WI38 (cell line): Measurements from ENCODE around the gene RTN4IP1.

Experiments used
- H3K4me3 ChIP-seq: 2 replicates; pipeline ENCODE4 v1.5.1; 2011; ENCODE audit warnings: low read depth, mild to moderate bottlenecking, control low read depth, low read length
- TF ChIP-seq, protein P1 (sequence below): IDR thresholded peaks from 2 replicates; pipeline ENCODE4 v1.5.1; 2012; ENCODE audit warnings: low read depth, mild to moderate bottlenecking, control low read depth, low read length

Gene RTN4IP1

DNA sequence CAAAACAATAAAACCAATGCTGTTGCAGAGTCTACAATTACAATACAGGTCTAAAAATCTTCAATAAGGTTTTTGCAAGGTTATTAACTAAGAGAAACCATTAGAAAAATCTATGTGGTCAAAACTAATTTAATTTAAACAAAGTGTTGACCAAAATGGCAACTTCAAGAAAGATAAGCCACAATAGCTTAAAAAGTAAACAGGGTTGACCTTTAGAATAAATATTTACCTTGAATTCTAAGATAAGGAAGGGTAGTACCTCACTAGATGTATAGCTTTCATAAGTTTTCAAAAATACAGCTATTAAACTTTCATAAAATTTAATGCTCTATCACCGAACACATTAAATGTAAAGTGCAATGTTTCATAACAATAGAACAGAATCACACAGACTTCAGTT, 11.4 kb downstream of the RTN4IP1 start:
- TF ChIP-seq, protein P1, sequence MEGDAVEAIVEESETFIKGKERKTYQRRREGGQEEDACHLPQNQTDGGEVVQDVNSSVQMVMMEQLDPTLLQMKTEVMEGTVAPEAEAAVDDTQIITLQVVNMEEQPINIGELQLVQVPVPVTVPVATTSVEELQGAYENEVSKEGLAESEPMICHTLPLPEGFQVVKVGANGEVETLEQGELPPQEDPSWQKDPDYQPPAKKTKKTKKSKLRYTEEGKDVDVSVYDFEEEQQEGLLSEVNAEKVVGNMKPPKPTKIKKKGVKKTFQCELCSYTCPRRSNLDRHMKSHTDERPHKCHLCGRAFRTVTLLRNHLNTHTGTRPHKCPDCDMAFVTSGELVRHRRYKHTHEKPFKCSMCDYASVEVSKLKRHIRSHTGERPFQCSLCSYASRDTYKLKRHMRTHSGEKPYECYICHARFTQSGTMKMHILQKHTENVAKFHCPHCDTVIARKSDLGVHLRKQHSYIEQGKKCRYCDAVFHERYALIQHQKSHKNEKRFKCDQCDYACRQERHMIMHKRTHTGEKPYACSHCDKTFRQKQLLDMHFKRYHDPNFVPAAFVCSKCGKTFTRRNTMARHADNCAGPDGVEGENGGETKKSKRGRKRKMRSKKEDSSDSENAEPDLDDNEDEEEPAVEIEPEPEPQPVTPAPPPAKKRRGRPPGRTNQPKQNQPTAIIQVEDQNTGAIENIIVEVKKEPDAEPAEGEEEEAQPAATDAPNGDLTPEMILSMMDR, result no peak
- no peak overlapping the region for H3K4me3 ChIP-seq

DNA sequence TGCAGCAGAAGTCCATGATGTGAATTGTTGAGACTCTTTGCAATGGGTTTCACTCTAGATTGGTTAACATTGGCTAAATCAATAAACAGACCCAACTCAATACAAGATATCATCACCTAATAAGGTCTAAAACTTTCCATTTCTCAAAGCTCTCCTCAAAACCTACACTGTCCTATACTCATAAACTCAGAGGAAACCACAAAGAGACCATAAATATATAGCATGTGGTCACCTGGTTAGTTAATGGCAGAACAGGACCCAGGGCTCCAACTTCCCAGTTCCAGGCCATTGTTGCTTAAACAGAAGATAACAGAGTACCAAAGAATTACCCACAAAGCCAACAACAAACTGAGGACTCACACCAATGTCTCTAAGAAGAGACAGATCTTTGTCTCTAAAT, 12.0 kb downstream of the RTN4IP1 start:
- no peak overlapping the region for H3K4me3 ChIP-seq
- TF ChIP-seq, protein P1, result no peak

- H3K4me3 ChIP-seq, result no peak overlapping the region
- TF ChIP-seq, protein P1, result no peak
These were observed 14.6 kb downstream of the RTN4IP1 start for GRCh38 chr6:106614592-106615257.

- TF ChIP-seq, protein P1, result no peak
- H3K4me3 ChIP-seq, result no peak overlapping the region
These were observed 15.1 kb downstream of the RTN4IP1 start for GRCh38 chr6:106614166-106614565.

DNA sequence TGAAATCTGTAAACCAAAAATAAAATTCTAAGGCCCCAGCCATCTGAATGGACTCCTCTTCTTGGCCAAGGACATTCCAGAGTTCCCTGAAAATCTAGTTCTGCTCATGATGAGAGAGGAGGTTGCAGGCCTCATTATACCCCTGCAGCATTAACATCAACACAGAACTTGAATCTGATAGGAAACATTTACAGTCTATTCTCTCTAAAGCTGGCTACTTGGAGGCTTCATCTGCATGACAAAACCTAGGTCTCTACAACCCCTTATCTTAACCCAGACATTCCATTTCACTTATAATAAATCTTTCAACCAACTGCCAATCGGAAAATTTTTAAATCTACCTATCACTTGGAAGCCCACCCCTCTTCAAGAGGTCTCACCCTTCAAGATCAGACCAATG, 15.7 kb downstream of the RTN4IP1 start:
- TF ChIP-seq, protein P1, result no peak
- no peak overlapping the region for H3K4me3 ChIP-seq

DNA sequence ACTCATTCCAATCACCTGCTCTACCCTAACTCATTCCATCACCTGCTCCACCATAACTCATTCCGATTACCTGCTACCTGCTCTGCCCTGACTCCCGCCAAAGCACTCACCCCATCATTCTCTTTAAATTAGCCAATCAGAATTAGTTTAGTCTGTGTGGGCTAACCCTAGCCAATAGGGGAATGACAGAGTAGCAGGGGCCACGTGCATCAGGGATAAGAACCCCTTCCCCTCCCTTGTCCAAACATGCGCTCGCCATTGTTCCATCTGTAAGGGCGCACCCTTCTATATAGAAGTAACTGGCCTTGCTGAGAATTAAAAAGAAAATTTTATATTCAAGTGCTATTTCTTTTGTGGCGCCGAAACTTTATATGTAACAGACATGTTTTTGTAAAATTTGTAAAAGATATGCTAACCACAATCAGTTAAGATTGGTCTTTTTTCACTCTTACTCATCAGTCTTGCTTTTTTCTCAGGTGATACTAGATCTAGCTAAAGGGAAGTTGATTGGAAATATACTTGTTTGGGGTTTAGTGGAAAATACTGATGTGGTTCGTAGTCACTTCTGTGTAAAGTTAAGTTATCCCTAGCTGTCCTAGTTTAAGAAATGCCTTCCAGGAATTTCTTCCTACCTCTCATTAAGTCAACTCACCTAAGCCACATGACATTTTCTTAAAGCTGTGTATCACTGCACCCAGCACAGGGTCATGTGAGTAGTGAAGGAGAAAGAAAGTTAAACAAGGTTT, 16.5 kb downstream of the RTN4IP1 start:
- TF ChIP-seq, protein P1, result no peak
- H3K4me3 ChIP-seq, result no peak overlapping the region

DNA sequence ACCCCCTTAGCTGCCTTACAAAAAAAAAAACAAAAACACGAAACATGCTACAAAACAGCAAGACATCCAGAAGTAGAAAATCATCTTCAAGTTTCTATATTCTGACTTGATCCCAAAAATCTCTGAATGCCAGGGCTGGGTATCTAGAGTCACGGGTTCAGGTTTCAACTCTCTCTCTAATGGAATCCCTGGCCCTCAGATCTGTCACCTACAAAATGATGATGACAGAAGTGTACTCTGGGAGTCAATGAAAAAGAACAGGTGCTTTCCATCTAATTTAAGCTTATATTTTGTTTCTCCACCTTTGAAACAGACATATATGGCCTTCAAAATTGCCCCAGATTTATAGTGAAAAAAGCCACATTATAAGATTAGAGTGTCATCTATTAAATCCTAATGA, 18.3 kb downstream of the RTN4IP1 start:
- TF ChIP-seq, protein P1, result no peak
- no peak overlapping the region for H3K4me3 ChIP-seq
